ENCODE results near the gene NINL. TPM values are rescaled to one million over a fixed set of nuclear protein-coding genes. Genes with fewer than 3 reads are reported as not detected.
"Not testable (repeated sequence)": the region's sequence is repeated elsewhere in the genome, so short reads cannot be mapped to it uniquely, and the experiment has no call there.

The NINL gene
- 14.8 TPM for total RNA-seq

- intact Hi-C loops (cut with DNase I) = no loop called here
- ATAC-seq (peak; percentile 89), DNase-seq (ENCODE audit: low spot score) (peak; percentile 78)
These were observed at the start of gene NINL for GRCh38 chr20:25584905-25585704. NINL (minus strand) TSS chr20:25585531; CDS start chr20:25526587, 58,944 bp downstream.

- ATAC-seq = no peak
- intact Hi-C loops (cut with DNase I) = no loop called here
These were observed 47.8 kb upstream of the NINL start for GRCh38 chr20:25632940-25633790.

GRCh38 chr20:25630615-25631014 lies 45.3 kb upstream of the NINL start:
- DNase-seq (ENCODE audit: low spot score); ATAC-seq; intact Hi-C loops (cut with DNase I): not testable (repeated sequence)

More at GRCh38 chr20:25632940-25633790, 47.8 kb upstream of the NINL start:
- DNase-seq (ENCODE audit: low spot score) = no peak

- DNase-seq (ENCODE audit: low spot score) (no peak), ATAC-seq (no peak)
- intact Hi-C loops (cut with DNase I) = no loop called here
These were observed 44.6 kb upstream of the NINL start for GRCh38 chr20:25629816-25630499.

DNA sequence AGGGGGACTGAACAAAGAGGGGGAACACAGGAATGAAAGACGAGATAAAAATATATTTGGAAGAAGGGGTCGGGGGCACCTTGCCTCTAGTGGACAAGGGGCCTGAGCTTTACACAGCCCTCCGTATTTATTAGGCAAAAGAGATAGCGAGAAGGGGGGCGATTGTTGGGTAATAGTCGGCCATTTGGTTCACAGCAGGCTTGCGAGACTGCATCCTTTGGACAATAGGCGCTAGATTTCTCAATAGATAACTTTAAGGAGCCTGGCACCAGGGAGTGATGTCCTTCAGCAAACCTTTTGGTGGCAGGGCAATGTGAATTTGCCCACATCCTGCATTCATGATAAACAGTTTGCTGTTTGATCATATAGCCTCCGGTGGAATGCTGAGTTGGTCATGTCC lies 41.4 kb upstream of the NINL start:
- no peak for DNase-seq (ENCODE audit: low spot score)
- intact Hi-C loops (cut with DNase I) = no loop called here
- no peak for ATAC-seq

GRCh38 chr20:25624500-25624939 lies 39.2 kb upstream of the NINL start:
- intact Hi-C loops (cut with DNase I) = no loop called here

GRCh38 chr20:25623736-25624499 lies 38.6 kb upstream of the NINL start, which contains the start of gene NANP:
NANP (minus strand) TSS chr20:25624014; CDS start chr20:25623948, 66 bp downstream.
- intact Hi-C loops (cut with DNase I) = no loop called here
- ATAC-seq (peak; percentile 98), DNase-seq (ENCODE audit: low spot score) (peak; percentile 97)

More at GRCh38 chr20:25624500-25624939, 39.2 kb upstream of the NINL start:
- ATAC-seq (no peak), DNase-seq (ENCODE audit: low spot score) (no peak)

DNA sequence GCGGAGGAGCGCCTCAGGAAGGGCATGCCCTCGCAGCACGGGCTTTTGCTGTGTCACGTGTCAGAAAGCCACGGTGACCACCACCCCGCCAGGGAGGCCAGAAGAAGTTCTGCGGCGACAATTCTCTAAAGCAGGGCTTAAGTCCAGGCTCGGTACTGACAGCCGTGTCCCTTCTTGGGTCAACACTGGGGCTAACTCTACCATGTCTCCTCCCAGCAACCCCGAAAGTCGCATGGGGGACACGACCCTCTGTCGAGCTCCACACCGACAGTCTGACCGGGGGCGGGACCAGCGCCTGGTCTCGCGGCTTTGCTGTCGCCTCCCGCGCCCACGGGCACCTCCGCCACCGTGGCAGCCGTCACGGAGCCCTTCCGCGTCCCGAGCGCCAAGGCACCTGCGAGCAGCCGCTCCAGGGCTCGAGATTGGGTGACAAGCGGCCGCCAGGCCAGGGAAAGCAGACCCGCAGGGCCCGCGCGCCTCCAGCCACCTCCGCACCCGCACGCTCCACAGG lies 37.9 kb upstream of the NINL start:
- ATAC-seq (no peak), DNase-seq (ENCODE audit: low spot score) (peak; percentile 70)
- intact Hi-C loops (cut with DNase I) = no loop called here

GRCh38 chr20:25622450-25623224 lies 37.3 kb upstream of the NINL start:
- DNase-seq (ENCODE audit: low spot score) (no peak), ATAC-seq (peak; percentile 54)
- intact Hi-C loops (cut with DNase I) = no loop called here

DNA sequence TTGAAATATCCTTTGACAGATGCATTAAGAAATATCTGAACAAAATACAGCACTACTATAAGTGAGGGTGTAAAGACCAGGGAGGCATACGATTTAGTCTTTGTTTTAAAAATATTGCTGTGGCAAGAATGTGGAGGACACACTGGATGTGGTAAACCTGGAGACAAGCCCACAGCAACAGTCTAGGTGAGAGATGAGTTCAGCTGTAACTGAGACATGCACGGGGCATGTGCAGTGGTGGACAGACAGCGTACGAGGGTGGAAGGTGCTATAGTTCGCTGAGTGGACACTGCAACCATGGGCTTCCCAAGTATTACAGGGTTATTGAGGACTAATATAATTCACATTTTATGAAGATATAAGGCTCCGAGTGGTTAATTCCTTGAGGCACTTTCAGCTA lies 36.7 kb upstream of the NINL start:
- intact Hi-C loops (cut with DNase I) = no loop called here
- no peak for DNase-seq (ENCODE audit: low spot score)
- ATAC-seq = no peak

DNA sequence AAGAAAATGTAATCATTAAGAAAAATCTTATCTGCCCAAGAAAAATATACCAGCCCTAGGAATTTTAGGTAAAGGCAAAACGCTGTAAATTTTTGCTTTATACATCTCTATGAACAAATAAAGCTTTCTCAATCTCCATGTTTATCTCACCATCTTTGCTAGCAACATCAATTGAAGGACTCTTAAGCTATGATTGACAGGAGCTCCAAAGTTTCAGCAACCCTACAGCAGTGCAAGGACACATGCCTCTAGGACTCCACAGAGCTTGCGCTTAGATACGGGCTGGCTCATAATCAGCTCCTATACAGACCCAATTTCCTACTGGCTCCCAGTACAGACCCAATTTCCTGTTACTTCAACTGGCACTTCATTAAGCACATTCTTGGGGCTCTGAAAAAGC lies 34.2 kb upstream of the NINL start:
- intact Hi-C loops (cut with DNase I) = no loop called here
- ATAC-seq = no peak

GRCh38 chr20:25608774-25609173 lies 23.4 kb upstream of the NINL start:
- intact Hi-C loops (cut with DNase I) = no loop called here
- DNase-seq (ENCODE audit: low spot score) (no peak), ATAC-seq (no peak)

More for the DNA sequence above, 34.2 kb upstream of the NINL start:
- DNase-seq (ENCODE audit: low spot score) = no peak

DNA sequence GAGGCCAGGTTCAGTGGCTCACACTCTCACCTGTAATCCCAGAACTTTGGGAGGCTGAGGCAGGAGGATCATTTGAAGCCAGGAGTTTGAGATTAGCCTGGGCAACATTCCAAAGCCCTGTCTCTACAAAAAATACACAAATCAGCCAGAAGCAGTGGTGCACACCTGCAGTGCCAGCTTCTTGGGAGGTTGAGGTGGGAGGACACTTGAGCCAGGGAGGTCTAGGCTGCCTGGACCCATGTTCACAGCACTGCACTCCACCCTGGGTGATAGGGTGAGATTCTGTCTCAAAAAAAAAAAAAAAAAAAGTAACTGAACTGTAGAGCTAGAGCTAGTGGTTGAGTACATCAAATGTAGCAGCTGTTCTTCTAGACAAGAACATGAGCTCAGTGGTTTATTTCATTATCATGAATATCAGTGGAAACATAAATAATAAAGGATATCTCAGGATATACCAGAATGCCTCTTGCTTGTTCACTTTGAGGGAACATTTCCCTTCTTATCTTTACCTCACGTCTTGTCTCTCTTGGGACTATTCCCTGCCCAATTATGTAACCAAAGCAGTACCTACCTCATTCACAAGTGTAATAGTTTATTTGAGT lies 20.9 kb upstream of the NINL start:
- intact Hi-C loops (cut with DNase I) = no loop called here
- DNase-seq (ENCODE audit: low spot score) = no peak
- no peak for ATAC-seq

DNA sequence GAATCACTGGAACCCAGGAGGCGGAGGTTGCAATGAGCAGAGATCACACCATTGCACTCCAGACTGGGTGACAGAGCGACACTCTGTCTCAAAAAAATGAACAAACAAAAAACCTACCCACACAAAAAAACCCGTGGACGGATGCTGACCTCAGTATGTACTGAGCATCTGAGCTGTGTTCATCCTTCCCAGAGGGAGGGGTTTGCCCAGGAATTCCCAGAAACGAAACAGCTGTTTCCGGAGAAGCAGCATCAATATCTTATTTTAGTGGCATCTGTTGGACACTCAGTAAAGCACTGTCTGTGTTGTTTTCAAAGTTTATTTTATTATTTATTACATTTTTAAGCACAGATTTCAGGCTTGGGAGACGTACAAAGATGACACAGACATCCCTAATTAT lies 19.8 kb upstream of the NINL start:
- DNase-seq (ENCODE audit: low spot score) = no peak
- intact Hi-C loops (cut with DNase I) = no loop called here
- no peak for ATAC-seq

DNA sequence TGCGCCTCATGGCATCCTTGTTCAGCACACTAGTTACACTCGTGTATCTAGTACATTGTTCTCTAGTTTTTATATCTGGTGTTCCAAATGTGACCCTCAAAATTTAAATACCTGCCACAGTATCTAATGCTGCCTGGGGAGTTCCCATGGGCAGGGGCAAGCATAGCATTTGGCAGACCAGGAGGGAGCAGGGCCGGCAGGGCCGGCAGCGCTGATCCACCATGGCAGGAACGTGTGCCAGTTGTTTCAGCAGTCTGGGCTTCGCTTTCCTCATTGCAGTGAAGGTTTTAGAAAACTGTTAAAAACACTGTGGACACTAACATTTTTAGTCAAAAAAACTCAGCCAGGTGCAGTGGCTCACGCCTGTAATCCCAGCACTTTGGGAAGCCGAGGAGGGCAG lies 19.3 kb upstream of the NINL start:
- no peak for ATAC-seq
- DNase-seq (ENCODE audit: low spot score) = no peak
- intact Hi-C loops (cut with DNase I) = no loop called here

- intact Hi-C loops (cut with DNase I); DNase-seq (ENCODE audit: low spot score); ATAC-seq: not testable (repeated sequence)
These were observed 17.6 kb upstream of the NINL start for GRCh38 chr20:25602914-25603309.
